K562 (cell line): Measurements from ENCODE around the gene UNKL. TPM values are rescaled to one million over a fixed set of nuclear protein-coding genes. Genes with fewer than 3 reads are reported as not detected.

Experiments used
- ATF3 ChIP-seq, 2 experiments: fragments of 450-650 bp in 1 of 2; sonication (generic) in 1 of 2; formaldehyde crosslinking in 1 of 2; IDR thresholded peaks in 1 of 2; conservative IDR thresholded peaks in 1 of 2; 2 replicates each; pipeline versions ENCODE4 v1.6.1 to v1.8.1; 2016 to 2023; ENCODE audit warnings: mild to moderate bottlenecking in 2 of 2, moderate library complexity in 2 of 2, inconsistent platforms in 1 of 2, missing genetic modification reagents in 1 of 2
- BMI1 ChIP-seq: fragments of 150-350 bp; IDR thresholded peaks from 2 replicates; pipeline ENCODE4 v1.6.1; 2014; ENCODE audit warnings: low read length
- BRF2 ChIP-seq: IDR thresholded peaks from 3 replicates; pipeline ENCODE4 v1.6.1; 2011; ENCODE audit warnings: borderline replicate concordance, mild to moderate bottlenecking; ENCODE audit not compliant: insufficient read length, insufficient read depth
- CEBPG ChIP-seq, 3 experiments: fragments of 200-800 bp in 1 of 3; sonication (Bioruptor generic) in 1 of 3; sonication (generic) in 1 of 3; formaldehyde crosslinking in 1 of 3; IDR thresholded peaks in 2 of 3; conservative IDR thresholded peaks in 1 of 3; 2 replicates each; pipeline versions ENCODE4 v1.6.1 to v1.8.0; 2016 to 2022; ENCODE audit warnings: missing compliant biosample characterization in 2 of 3, missing genetic modification characterization in 2 of 3, mild to moderate bottlenecking in 1 of 3, missing genetic modification reagents in 1 of 3
- CHD1 ChIP-seq: fragments of 200-600 bp; sonication (generic); IDR thresholded peaks from one replicate; pipeline ENCODE4 v1.6.1; 2012; ENCODE audit warnings: mild to moderate bottlenecking, moderate library complexity, low read length, inconsistent platforms
- CREB3 ChIP-seq: fragments of 450-650 bp; conservative IDR thresholded peaks from 2 replicates; pipeline ENCODE4 v1.6.1; 2016; ENCODE audit warnings: missing genetic modification characterization, low read depth, mild to moderate bottlenecking, missing compliant biosample characterization, moderate library complexity
- GMEB1 ChIP-seq: fragments of 250-450 bp; sonication (Bioruptor Pico); IDR thresholded peaks from 2 replicates; pipeline ENCODE4 v1.4.0; 2020; ENCODE audit warnings: mild to moderate bottlenecking
- HBP1 ChIP-seq: fragments of 450-650 bp; formaldehyde crosslinking; IDR thresholded peaks from 2 replicates; pipeline ENCODE4 v1.4.0; 2022; ENCODE audit warnings: missing genetic modification characterization
- LARP7 ChIP-seq: fragments of 450-650 bp; IDR thresholded peaks from 2 replicates; pipeline ENCODE4 v1.6.1; 2016
- MBD1 ChIP-seq: fragments of 250-450 bp; sonication (Bioruptor Pico); IDR thresholded peaks from 2 replicates; pipeline ENCODE4 v1.8.0; 2022; ENCODE audit warnings: inconsistent platforms
- MTA3 ChIP-seq: fragments of 450-650 bp; formaldehyde crosslinking; IDR thresholded peaks from 2 replicates; pipeline ENCODE4 v1.6.1; 2017; ENCODE audit warnings: mild to moderate bottlenecking, borderline replicate concordance
- MXI1 ChIP-seq: IDR thresholded peaks from 2 replicates; pipeline ENCODE4 v1.6.1; 2011; ENCODE audit warnings: low read depth, mild to moderate bottlenecking, improper control_type of control experiment, low read length
- NBN ChIP-seq: fragments of 450-650 bp; IDR thresholded peaks from 2 replicates; pipeline ENCODE4 v1.6.1; 2016; ENCODE audit warnings: low read depth, mild to moderate bottlenecking
- RAD51 ChIP-seq: fragments of 450-650 bp; IDR thresholded peaks from 2 replicates; pipeline ENCODE4 v1.7.1; 2016; ENCODE audit warnings: low read depth, mild to moderate bottlenecking, borderline replicate concordance
- SIN3A ChIP-seq, 2 experiments: fragments of 150-350 bp in 1 of 2; IDR thresholded peaks; 2 replicates each; pipeline ENCODE4 v1.6.1; 2011 to 2016; ENCODE audit warnings: borderline replicate concordance in 2 of 2, low read depth in 2 of 2, low read length in 2 of 2, mild to moderate bottlenecking in 2 of 2, moderate library complexity in 2 of 2; ENCODE audit not compliant: control insufficient read depth in 1 of 2
- SMARCC2 ChIP-seq: fragments of 450-650 bp; IDR thresholded peaks from 2 replicates; pipeline ENCODE4 v1.6.1; 2017; ENCODE audit warnings: antibody characterized with exemption, moderate library complexity, mild to moderate bottlenecking, low read depth
- ZNF408 ChIP-seq: fragments of 250-450 bp; sonication (Bioruptor Pico); IDR thresholded peaks from 2 replicates; pipeline ENCODE4 v1.4.0; 2020; ENCODE audit warnings: low read depth, mild to moderate bottlenecking, moderate library complexity
- polyA plus RNA-seq, 8 experiments: library from polyadenylated mRNA; depleted of rRNA in 4 of 8; stranded (reverse) in 5 of 8; unstranded in 3 of 8; fragments of >200 nt; fragmentation: Nextera tagmentation in 2 of 8; fragmentation: Illumina TruSeq in 1 of 8; extraction: Ambion mirVana in 2 of 8; extraction: Trizol in 1 of 8; gene quantifications; 2 replicates each; pipeline versions ENCODE4 v1.2.1 to v1.2.3, GENCODE V29; 2011 to 2014; ENCODE audit warnings: inconsistent platforms in 1 of 8, missing spikeins in 1 of 8
- total RNA-seq, 7 experiments: library from RNA; depleted of rRNA in 6 of 7; stranded (reverse); fragments of >200 nt in 6 of 7; fragmentation: Illumina TruSeq in 2 of 7; extraction: Trizol in 2 of 7; gene quantifications; 2 replicates each; pipeline versions ENCODE4 v1.2.1 to v1.2.3, GENCODE V29; 2011 to 2021; ENCODE audit warnings: low replicate concordance in 1 of 7

UNKL gene
- total and polyA plus RNA-seq, 9 of the 15 experiments (the other 6 are each of a cell fraction or from before 2014, with no cell fraction given), result 0.37 to 30.2 (median 5.1) TPM

- TF ChIP-seq CREB3, result no peak
- TF ChIP-seq MBD1, result no peak
- TF ChIP-seq ATF3 (IDR thresholded peaks at IDR 0.05), result peak; percentile 91
- TF ChIP-seq ATF3 (CRISPR knock-in tag; conservative IDR thresholded peaks at IDR 0.05), result peak; percentile 65; the same call in 1 of the 2 replicates
- TF ChIP-seq NBN, result peak; percentile 66; the same call in 1 of the 2 replicates
- peak; percentile 88 for TF ChIP-seq MTA3
- no peak for TF ChIP-seq BMI1
- TF ChIP-seq MXI1, result 0 out of 2 replicates have a peak, but pooled peaks have one; percentile 53
- no peak for TF ChIP-seq GMEB1 (CRISPR knock-in tag)
- no peak; the same call in 1 of the 2 replicates for TF ChIP-seq RAD51
- peak; percentile 65; the same call in 1 of the 2 replicates for TF ChIP-seq SMARCC2
- peak; percentile 38; the same call in 1 of the 2 replicates for TF ChIP-seq CEBPG (CRISPR knock-in tag; IDR thresholded peaks at IDR 0.05)
- no peak for TF ChIP-seq CEBPG (tag; conservative IDR thresholded peaks at IDR 0.05 in 1 of 2, IDR thresholded peaks at IDR 0.05 in 1 of 2)
- TF ChIP-seq HBP1 (CRISPR knock-in tag), result no peak
- TF ChIP-seq LARP7, result 0 out of 2 replicates have a peak, but pooled peaks have one; percentile 8
- no peak for TF ChIP-seq ZNF408
- no peak for TF ChIP-seq CHD1
- TF ChIP-seq BRF2, result no peak
- peak; percentile 49 to 84; a peak in 3 of 4 replicates for TF ChIP-seq SIN3A (IDR thresholded peaks at IDR 0.05; ENCODE audit: borderline replicate concordance in 2 of 2, control insufficient read depth in 1 of 2, low read depth in 2 of 2, low read length in 2 of 2)
Measured at GRCh38 chr16:1378804-1379303, 35.6 kb downstream of the UNKL start (continued).
